NCI-H2081 treated with DMSO at 0.1 percent for 48 hours (cell line): Measurements from ENCODE around the gene ADRA2B.
"Not testable (repeated sequence)": the region's sequence is repeated elsewhere in the genome, so short reads cannot be mapped to it uniquely, and the experiment has no call there.

ENCODE experiments used
- DNase-seq: peaks from one replicate; lab custom pipeline; 2025; lab: John Stamatoyannopoulos, UW

The ADRA2B gene

GRCh38 chr2:96089356-96090195 is 26.8 kb downstream of the ADRA2B start:
- DNase-seq = no peak

- no peak for DNase-seq
Observed at GRCh38 chr2:96088340-96089335, 27.7 kb downstream of the ADRA2B start.

DNA sequence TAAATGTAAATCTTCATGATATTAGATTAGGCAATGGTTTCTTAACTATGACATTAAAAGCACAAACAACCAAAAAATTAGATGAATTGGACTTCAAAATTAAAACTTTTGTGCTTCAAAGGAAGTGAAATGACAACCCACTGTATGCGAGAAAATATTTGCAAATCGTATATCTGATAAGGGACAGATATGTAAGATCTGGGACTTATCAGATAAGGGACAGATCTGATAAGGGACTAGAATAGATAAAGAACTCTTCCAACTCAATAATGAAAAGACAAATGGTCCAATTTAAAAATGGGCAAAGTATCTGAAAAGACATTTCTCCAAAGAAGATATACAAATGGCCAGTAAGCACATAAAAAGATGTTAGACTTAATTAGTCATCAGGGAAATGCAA is 29.2 kb downstream of the ADRA2B start:
- DNase-seq = no peak

DNA sequence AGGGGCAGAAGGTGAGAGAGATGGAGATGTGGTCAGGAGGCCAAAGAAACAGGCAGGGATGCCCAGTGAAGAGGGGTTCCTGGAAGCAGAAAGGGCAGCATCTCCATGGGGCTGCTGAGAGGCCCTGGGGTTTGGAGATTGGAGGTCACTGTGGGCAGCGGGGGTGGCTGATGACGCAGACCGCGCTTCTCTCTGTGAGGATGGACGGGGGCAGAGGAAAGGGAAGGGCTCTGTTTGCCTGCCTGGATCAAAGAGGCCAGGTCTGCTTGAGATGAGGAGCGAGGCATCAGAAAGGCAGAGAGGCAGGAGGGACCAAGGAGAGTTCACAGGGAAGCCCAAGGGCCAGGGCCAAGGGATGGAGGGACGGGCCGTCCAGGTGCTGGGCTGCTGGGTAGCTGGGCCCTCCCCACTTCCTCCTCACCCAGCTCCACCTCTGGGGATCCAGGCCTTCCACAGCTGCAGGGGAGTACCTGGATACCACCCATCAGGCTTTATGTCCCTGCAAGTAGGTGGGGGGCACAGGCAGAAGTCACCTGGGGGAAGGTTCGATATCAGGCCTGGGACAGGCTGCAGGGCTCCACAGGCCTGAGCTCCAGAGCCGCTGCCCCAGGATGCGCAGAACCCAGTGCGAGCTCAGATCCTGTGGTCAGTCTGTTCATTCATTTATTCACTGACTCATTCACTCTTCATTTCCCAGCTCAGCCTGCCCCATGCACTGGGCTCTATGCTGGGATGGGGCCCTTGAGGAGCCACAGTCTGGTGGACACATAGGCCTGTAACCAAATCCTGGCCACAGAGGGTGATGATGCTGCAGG is 30.6 kb downstream of the ADRA2B start:
- DNase-seq = no peak

- DNase-seq = not testable (repeated sequence)
Observed at GRCh38 chr2:96084858-96085518, 31.4 kb downstream of the ADRA2B start.

- no peak for DNase-seq
Observed at GRCh38 chr2:96083989-96084857, 32.1 kb downstream of the ADRA2B start.

- no peak for DNase-seq
Observed at GRCh38 chr2:96083064-96083939, 33.1 kb downstream of the ADRA2B start.

- no peak for DNase-seq
Observed at GRCh38 chr2:96082211-96083063, 33.9 kb downstream of the ADRA2B start.

DNA sequence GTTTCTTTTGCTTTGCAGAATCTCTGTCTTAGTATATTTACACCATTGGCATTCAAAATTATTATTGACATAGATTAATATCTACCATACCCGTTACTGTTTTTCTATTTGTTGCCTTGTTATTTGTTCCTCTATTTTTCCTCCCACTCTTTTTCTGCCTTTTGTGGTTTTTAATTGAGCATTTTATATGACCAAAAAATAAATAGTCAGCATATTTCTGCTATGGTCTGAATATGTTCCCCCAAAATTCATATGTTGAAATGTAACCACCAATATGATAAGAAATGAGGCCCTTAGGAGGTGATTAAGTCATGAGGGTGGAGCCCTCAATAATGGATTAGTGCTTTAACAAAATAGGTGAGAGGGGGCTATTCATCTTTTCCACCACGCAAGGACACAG is 35.3 kb downstream of the ADRA2B start:
- DNase-seq = no peak

DNA sequence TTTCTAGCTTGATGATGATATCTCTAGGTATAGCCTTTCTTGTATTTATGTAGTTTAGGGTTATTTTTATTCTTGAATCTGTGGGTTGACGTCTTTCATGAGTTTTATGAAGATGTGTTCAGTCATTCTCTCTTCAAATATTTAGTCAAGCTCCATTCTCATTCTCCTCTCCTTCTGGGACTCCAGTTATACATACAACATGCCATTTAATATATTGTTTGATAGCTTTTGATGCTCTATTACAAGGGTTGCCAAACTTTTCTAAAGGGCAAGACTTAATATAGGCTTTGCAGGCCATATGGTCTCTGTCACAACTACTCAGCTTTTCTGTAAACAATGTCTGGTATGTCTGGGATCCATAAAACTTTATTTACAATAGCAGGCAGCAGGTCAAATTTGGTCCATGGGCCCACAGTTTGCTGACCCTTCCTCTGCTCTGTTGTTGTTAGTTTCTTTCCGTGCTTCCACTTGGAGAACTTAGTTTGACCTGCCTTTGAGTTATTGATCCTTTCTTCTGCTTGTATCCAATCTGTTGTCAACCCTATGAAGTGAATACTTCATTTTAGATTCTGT is 41.1 kb downstream of the ADRA2B start:
- no peak for DNase-seq

- DNase-seq = no peak
Observed at GRCh38 chr2:96074156-96074555, 42.2 kb downstream of the ADRA2B start.

DNA sequence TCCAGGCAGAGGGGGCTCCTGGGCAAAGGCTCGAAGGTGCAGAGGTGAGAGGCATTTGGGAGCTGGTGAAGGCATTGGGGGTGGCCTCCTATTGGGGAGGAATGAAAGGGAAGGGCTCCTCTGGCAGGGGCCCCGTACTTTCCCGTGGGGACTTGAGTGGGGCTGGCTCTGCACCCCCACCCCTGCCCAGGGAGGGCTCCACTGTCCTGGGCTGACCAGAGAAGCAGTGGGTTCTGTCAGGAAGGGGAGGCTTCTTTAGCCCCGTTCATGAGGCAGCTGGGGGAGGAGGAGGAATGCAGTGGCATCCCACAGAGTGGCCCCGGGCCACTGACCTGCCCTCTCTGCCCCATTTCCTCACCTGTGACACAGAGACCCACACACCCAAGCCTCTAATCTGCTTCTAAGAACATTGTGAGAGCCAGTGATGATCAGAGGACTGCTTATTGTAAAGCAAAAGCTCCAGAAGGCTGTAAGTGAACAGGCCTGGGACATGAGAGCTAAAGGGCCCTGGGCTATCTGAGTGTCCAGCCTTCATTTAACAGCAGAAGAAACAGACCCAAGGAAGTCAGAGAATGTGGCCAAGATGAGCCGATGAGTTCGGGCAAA is 43.1 kb downstream of the ADRA2B start:
- no peak for DNase-seq

GRCh38 chr2:96072746-96073145 is 43.6 kb downstream of the ADRA2B start:
- no peak for DNase-seq

DNA sequence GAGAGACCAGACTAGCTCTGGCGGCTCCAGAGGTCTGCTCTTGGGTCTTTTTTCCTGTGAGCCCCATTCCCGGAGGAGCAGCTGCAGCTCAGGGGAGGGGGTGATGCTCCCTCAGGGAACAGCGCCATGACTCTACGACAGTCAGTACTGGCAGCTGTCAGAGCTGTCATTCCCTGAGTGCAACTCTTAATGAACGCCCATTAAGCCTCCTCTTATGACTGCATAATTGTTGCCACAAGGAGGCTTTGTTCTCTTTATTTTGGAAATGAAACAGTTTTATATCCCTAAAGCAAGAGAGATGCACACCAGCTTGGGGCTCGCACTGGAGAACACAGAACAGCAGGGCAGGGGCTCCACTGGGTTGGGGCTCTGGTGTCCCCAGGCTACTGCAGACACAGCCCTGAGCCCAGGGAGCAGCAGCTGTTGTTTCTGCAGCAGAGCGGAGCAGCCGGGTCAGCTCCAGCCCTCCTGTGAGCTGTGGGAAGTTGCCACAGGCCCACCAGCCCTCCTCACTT is 44.3 kb downstream of the ADRA2B start:
- not testable (repeated sequence) for DNase-seq

- DNase-seq = not testable (repeated sequence)
Observed at GRCh38 chr2:96071087-96071976, 45.0 kb downstream of the ADRA2B start.

- DNase-seq = not testable (repeated sequence)
Observed at GRCh38 chr2:96070351-96070750, 46.0 kb downstream of the ADRA2B start.
